Endothelial cell of umbilical vein (primary cell): Measurements from ENCODE around the gene DNAAF5. TPM values are rescaled to one million over a fixed set of nuclear protein-coding genes. Genes with fewer than 3 reads are reported as not detected.

ENCODE experiments used
- BruUV-seq: library from RNA; stranded (reverse); fragments of 400-500 nt; replicated peaks from 2 replicates; lab custom pipeline; 2021; lab: Mats Ljungman, UMichigan
- CTCF ChIA-PET: fragments of 300-600, 350-600 bp; sonication (Branson Sonifier 250); formaldehyde crosslinking; loops from one replicate; lab custom pipeline; 2021; ENCODE audit warnings: antibody characterized with exemption, inconsistent platforms; lab: Charles Lee
- POLR2A ChIA-PET: fragments of 300-600, 350-600 bp; sonication (Branson Sonifier 250); formaldehyde crosslinking; loops from one replicate; lab custom pipeline; 2021; ENCODE audit warnings: antibody characterized with exemption, inconsistent platforms; lab: Charles Lee
- DNase-seq: peaks from one replicate; pipeline ENCODE4 v3.0.0-alpha.2; 2011; ENCODE audit warnings: low read depth, low spot score
- FAIRE-seq: peaks from 2 replicates; lab custom pipeline; 2011; peaks lifted over from hg19 to GRCh38; lab: Jason Lieb, UNC
- H2AFZ ChIP-seq: 2 replicates; pipeline ENCODE4 v1.6.0; 2012; ENCODE audit warnings: low read depth, low read length, control low read depth, inconsistent platforms
- H3K27ac ChIP-seq: 2 replicates; pipeline ENCODE4 v1.5.1; 2011; ENCODE audit warnings: low read depth, mild to moderate bottlenecking, control low read depth, low read length, moderate library complexity; ENCODE audit not compliant: insufficient read depth
- H3K27me3 ChIP-seq, 2 experiments: 2 replicates each; pipeline versions ENCODE4 v1.6.0 to v1.6.1; 2011; ENCODE audit warnings: low read length in 2 of 2, mixed read lengths in 1 of 2; ENCODE audit not compliant: control insufficient read depth in 2 of 2, insufficient read depth in 2 of 2
- H3K36me3 ChIP-seq, 2 experiments: 2 replicates in 1 of 2; 3 replicates in 1 of 2; pipeline ENCODE4 v1.5.1; 2011; ENCODE audit warnings: low read length in 2 of 2, mild to moderate bottlenecking in 1 of 2, moderate library complexity in 1 of 2; ENCODE audit not compliant: control insufficient read depth in 2 of 2, insufficient read depth in 2 of 2; ENCODE audit errors: extremely low read depth in 1 of 2
- H3K4me1 ChIP-seq: 3 replicates; pipeline ENCODE4 v1.5.1; 2011; ENCODE audit warnings: mild to moderate bottlenecking, low read length; ENCODE audit not compliant: control insufficient read depth, insufficient read depth; ENCODE audit errors: extremely low read depth
- H3K4me2 ChIP-seq: 2 replicates; pipeline ENCODE4 v1.6.1; 2011; ENCODE audit warnings: low read length, control low read depth, mixed read lengths; ENCODE audit not compliant: insufficient read depth
- H3K4me3 ChIP-seq, 3 experiments: fragments of 200-600 bp in 1 of 3; sonication (generic), shearing (Covaris generic) in 1 of 3; replicated peaks in 1 of 3; 2 replicates each; pipeline ENCODE4 v1.5.1; 2011 to 2016; ENCODE audit warnings: control low read depth in 3 of 3, low read length in 3 of 3, mild to moderate bottlenecking in 2 of 3, inconsistent platforms in 1 of 3, low read depth in 1 of 3, moderate library complexity in 1 of 3; ENCODE audit not compliant: insufficient read depth in 1 of 3
- H3K79me2 ChIP-seq: 2 replicates; pipeline ENCODE4 v1.6.0; 2012; ENCODE audit warnings: low read length, inconsistent platforms; ENCODE audit not compliant: control insufficient read depth, insufficient read depth
- H3K9ac ChIP-seq: replicated peaks from 2 replicates; pipeline ENCODE3; 2011; ENCODE audit warnings: low read length, control low read depth; ENCODE audit not compliant: insufficient read depth; ENCODE audit errors: extremely low read depth
- H3K9me1 ChIP-seq: replicated peaks from 3 replicates; pipeline ENCODE4 v1.6.0; 2011; ENCODE audit warnings: mild to moderate bottlenecking, low read length; ENCODE audit not compliant: control insufficient read depth, insufficient read depth; ENCODE audit errors: extremely low read depth
- H3K9me3 ChIP-seq: replicated peaks from 2 replicates; pipeline ENCODE4 v1.5.1; 2012; ENCODE audit warnings: low read length, inconsistent platforms; ENCODE audit not compliant: control insufficient read depth, insufficient read depth
- H4K20me1 ChIP-seq: replicated peaks from 2 replicates; pipeline ENCODE3; 2011; ENCODE audit warnings: mild to moderate bottlenecking, low read length; ENCODE audit not compliant: control insufficient read depth, insufficient read depth; ENCODE audit errors: extremely low read depth
- EZH2 ChIP-seq: IDR thresholded peaks from 2 replicates; pipeline ENCODE4 v1.6.1; 2012; ENCODE audit warnings: borderline replicate concordance, low read depth, mild to moderate bottlenecking, moderate library complexity, low read length, inconsistent platforms; ENCODE audit not compliant: severe bottlenecking
- FOS ChIP-seq: IDR thresholded peaks from 2 replicates; pipeline ENCODE4 v1.6.1; 2011; ENCODE audit warnings: mild to moderate bottlenecking, low read length, moderate library complexity, borderline replicate concordance; ENCODE audit not compliant: insufficient read depth
- GATA2 ChIP-seq: IDR thresholded peaks from 2 replicates; pipeline ENCODE4 v1.7.0; 2011; ENCODE audit warnings: low read depth, mild to moderate bottlenecking, moderate library complexity, mixed read lengths, low read length; ENCODE audit not compliant: insufficient read length, insufficient read depth
- JUN ChIP-seq: IDR thresholded peaks from 2 replicates; pipeline ENCODE4 v1.6.1; 2011; ENCODE audit warnings: borderline replicate concordance, low read depth; ENCODE audit not compliant: insufficient read length, insufficient read depth
- MYC ChIP-seq: IDR thresholded peaks from one replicate; pipeline ENCODE4 v1.6.1; 2011; ENCODE audit warnings: mild to moderate bottlenecking, low read depth, low read length
- POLR2A ChIP-seq: IDR thresholded peaks from 2 replicates; pipeline ENCODE4 v1.6.1; 2012; ENCODE audit warnings: low read depth, mild to moderate bottlenecking, control low read depth, low read length
- POLR2AphosphoS5 ChIP-seq: IDR thresholded peaks from 2 replicates; pipeline ENCODE4 v1.6.1; 2012; ENCODE audit warnings: low read depth, mild to moderate bottlenecking, control low read depth, low read length, moderate library complexity; ENCODE audit not compliant: insufficient read depth
- dilution Hi-C: fragments of 300-500 bp; cut with MboI; formaldehyde crosslinking; loops from one replicate; pipeline ENCODE4 v1.15.0; 2019; ENCODE audit warnings: low sequenced_read_pairs; ENCODE audit not compliant: extremely low pct_ligation_motif_present
- intact Hi-C: fragments of 100-400 bp; cut with micrococcal nuclease; formaldehyde crosslinking; loops from one replicate; pipeline ENCODE4 v1.10.0; 2022
- polyA plus RNA-seq, 4 experiments: library from polyadenylated mRNA; depleted of rRNA in 3 of 4; stranded (reverse) in 3 of 4; unstranded in 1 of 4; fragments of >200 nt; gene quantifications; 2 replicates each; pipeline versions ENCODE4 v1.2.1 to v1.2.3, GENCODE V29; 2011 to 2012; ENCODE audit warnings: missing spikeins in 1 of 4
- total RNA-seq: library from RNA; stranded (reverse); gene quantifications from 2 replicates; pipeline ENCODE4 v1.2.3, GENCODE V29; 2021
- TF ChIP-seq, protein P1 (sequence below), 2 donors: IDR thresholded peaks; 1 replicate in 1 of 2; 2 replicates in 1 of 2; pipeline ENCODE4 v1.5.1; 2011; ENCODE audit warnings: low read length in 2 of 2, mild to moderate bottlenecking in 2 of 2, moderate library complexity in 2 of 2, control low read depth in 1 of 2, inconsistent platforms in 1 of 2, low read depth in 1 of 2; ENCODE audit not compliant: insufficient read depth in 1 of 2; ENCODE audit errors: extremely low read depth in 1 of 2
- TF ChIP-seq, protein P2 (sequence below): IDR thresholded peaks from 2 replicates; pipeline ENCODE4 v1.6.1; 2011; ENCODE audit not compliant: insufficient read depth, insufficient read length

The DNAAF5 gene
- total and polyA plus RNA-seq, 2 donors (not counting 3 experiments of a cell fraction or from before 2014, with no cell fraction given) = 49.3 to 65.5 TPM

DNA sequence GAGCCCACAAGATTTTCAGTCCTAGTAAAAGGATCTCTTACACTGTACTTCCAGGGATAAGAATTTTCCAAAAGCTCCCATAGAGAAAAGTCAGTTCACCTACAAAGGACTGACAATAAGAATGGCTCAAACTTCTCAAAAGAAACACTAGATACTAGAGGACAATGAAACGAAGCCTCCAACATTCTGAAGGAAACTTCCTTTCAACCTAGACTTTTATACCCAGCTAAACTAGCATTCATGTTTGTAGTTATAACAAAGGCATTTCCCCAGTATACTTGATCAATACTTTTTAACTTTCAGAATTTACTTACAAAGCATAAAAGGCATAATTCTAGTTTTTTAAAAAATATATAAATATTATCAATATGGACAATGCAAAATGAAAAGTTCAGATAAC, 41.0 kb upstream of the DNAAF5 start:
- H3K9ac ChIP-seq = no peak overlapping the region
- intact Hi-C loops = no loop called here
- no peak for DNase-seq
- ChIA-PET CTCF (no interaction called here), POLR2A (no interaction called here)
- no peaks in the 10 kb centered on the region for H4K20me1 ChIP-seq
- no peak for FAIRE-seq
- H3K9me1 ChIP-seq = no peaks in the 10 kb centered on the region
- no peaks in the 10 kb centered on the region for H3K4me1 ChIP-seq
- H3K27me3 ChIP-seq = no peaks in the 10 kb centered on the region
- H3K79me2 ChIP-seq = no peaks in the 10 kb centered on the region
- H2AFZ ChIP-seq = no peak overlapping the region
- TF ChIP-seq, protein P1, sequence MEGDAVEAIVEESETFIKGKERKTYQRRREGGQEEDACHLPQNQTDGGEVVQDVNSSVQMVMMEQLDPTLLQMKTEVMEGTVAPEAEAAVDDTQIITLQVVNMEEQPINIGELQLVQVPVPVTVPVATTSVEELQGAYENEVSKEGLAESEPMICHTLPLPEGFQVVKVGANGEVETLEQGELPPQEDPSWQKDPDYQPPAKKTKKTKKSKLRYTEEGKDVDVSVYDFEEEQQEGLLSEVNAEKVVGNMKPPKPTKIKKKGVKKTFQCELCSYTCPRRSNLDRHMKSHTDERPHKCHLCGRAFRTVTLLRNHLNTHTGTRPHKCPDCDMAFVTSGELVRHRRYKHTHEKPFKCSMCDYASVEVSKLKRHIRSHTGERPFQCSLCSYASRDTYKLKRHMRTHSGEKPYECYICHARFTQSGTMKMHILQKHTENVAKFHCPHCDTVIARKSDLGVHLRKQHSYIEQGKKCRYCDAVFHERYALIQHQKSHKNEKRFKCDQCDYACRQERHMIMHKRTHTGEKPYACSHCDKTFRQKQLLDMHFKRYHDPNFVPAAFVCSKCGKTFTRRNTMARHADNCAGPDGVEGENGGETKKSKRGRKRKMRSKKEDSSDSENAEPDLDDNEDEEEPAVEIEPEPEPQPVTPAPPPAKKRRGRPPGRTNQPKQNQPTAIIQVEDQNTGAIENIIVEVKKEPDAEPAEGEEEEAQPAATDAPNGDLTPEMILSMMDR (IDR thresholded peaks at IDR 0.05; ENCODE audit: extremely low read depth in 1 of 2, insufficient read depth in 1 of 2, low read depth in 1 of 2, low read length in 2 of 2) = no peak
- peaks cover 2% of the 10 kb centered on the region for H3K9me3 ChIP-seq
- no TSS peak for BruUV-seq
- H3K4me3 ChIP-seq = no peak overlapping the region
- H3K36me3 ChIP-seq = peaks cover 0 to 2% of the 10 kb centered on the region in 2 experiments
- H3K4me2 ChIP-seq = no peak overlapping the region
- dilution Hi-C loops = no loop called here
- H3K27ac ChIP-seq = no peak overlapping the region

DNA sequence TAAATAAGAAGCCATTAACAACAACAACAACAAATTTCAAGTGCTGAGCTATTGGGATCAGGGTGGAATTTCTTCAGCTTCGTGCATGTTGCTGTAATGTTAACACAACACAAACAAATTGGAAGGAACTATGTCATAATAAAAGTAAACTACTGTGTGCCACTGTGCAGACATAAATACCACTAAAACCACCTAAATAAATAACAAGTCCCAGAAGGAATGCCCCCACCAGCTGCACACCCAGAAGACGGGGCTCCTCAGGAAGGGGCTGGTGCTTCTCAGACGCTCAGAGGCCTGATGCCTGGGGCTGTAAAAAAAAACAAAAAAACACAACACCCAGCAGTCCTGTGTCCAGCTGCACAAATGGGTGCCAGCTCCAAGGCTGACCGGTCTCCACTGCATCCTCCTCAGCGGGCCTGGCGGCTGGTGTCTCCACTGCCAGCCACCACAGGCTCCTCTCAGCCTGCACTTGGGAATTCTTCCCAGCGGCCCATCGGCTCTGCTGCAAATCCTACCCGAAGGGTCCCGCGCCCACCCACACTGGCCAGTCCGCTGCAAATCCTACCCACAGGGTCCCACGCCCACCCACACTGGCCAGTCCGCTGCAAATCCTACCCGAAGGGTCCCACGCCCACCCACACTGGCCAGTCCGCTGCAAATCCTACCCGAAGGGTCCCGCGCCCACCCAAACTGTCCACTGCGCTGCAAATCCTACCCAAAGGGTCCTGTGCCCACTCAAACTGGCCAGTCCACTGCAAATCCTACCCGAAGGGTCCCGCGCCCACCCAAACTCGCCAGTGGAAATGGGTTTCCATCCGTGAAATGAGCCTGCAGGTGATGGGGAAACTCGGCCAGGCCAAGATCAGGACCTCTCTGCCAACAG, 35.8 kb upstream of the DNAAF5 start:
- TF ChIP-seq GATA2 (no peak), POLR2AphosphoS5 (no peak), FOS (no peak), POLR2A (no peak), EZH2 (no peak), JUN (no peak), MYC (no peak)
- TF ChIP-seq, protein P2, sequence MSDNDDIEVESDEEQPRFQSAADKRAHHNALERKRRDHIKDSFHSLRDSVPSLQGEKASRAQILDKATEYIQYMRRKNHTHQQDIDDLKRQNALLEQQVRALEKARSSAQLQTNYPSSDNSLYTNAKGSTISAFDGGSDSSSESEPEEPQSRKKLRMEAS = no peak
- TF ChIP-seq, protein P1 (IDR thresholded peaks at IDR 0.05; ENCODE audit: extremely low read depth in 1 of 2, insufficient read depth in 1 of 2, low read depth in 1 of 2, low read length in 2 of 2) = no peak
- Histone ChIP-seq H3K9me3 (no peaks in the 10 kb centered on the region), H3K36me3 (no peaks in the 10 kb centered on the region), H3K27ac (no peak overlapping the region), H3K79me2 (no peaks in the 10 kb centered on the region), H2AFZ (no peak overlapping the region), H3K4me1 (no peaks in the 10 kb centered on the region), H3K9ac (no peak overlapping the region), H3K4me3 (no peak overlapping the region), H3K27me3 (no peaks in the 10 kb centered on the region), H3K9me1 (no peaks in the 10 kb centered on the region), H3K4me2 (no peak overlapping the region), H4K20me1 (no peaks in the 10 kb centered on the region)
- dilution Hi-C loops (no loop called here), intact Hi-C loops (no loop called here)
- FAIRE-seq (no peak), DNase-seq (no peak)
- CTCF ChIA-PET = no interaction called here
- POLR2A ChIA-PET = no interaction called here
- BruUV-seq = no TSS peak
